HG03159 (cell line): ENCODE measurements around the gene SHB.

ENCODE experiments used
- ATAC-seq: cut with Tn5 transposase; IDR thresholded peaks from one replicate; pipeline ENCODE4 v1.9.1; 2021; ENCODE audit warnings: mild to moderate bottlenecking, moderate library complexity; ENCODE audit not compliant: unreplicated experiment

The SHB gene

DNA sequence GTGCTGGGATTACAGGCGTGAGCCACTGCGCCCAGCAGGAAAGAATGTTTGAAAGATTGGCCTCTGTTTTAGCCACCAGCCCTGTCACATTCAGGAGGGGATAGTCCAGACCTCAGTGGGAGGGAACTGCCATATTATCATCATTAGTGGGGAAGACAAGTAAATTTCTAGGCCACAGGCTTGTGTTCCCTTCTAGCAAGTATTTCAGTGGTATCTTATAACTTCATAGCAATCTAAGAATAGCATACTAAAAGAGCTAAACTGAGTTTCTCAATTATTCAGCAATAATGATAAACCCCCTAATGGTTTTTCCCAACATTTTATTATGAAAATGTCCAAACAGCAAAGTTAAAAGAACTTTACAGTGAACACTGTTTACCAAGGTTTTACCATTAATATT, 195.1 kb downstream of the SHB start:
- ATAC-seq: no peak

DNA sequence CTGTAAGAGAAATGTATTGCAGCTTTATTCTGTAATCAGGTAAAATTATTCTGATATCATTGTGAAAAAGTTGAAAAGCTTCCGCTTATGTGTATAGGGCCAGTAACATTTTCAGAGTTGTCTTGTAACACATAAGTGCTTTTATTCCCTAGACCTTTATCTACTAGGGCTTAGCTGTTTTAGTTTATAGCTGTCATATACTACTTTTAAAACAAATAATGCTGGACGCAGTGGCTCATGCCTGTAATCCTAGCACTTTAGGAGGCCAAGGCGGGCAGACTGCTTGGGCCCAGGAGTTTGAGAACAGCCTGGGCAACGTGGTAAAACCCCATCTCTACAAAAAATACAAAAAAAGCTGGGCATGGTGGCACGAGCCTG, 198.2 kb downstream of the SHB start:
- no peak for ATAC-seq

DNA sequence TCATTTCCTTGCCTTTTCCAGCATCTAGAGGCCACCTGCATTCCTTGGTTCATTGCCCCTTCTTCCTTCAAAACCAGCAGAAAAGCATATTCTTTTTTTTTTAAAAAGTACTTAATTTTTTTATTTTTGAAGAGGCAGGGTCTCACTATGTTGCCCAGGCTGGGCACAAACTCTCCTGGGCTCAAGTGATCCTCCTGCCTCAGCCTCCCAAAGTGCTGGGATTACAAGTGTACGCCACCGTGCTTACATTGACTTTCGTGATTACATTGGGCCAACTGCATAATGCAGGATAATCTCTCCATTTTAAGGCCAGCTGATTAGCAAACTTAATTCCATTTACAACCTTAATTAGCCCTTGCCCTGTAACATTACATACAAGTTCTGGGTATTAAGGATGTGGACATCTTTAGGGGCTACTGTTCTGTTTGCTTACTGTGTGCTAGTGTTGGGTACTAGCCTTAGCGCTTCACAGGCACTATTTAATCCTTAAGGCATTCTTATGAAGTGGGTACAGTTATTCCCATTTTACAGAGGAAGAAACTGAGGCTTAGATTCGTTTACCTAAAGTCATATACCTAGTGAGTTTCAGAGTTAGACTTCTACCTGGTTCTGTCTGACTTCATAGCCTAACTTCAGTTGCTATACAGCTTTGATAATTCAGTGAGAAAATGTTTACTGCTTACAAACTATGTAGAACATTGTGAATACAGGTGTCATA, 198.8 kb downstream of the SHB start:
- ATAC-seq: no peak
